AG04450 (cell line): ENCODE measurements around the gene PGBD2. TPM values are rescaled to one million over a fixed set of nuclear protein-coding genes. Genes with fewer than 3 reads are reported as not detected.
A peak's percentile ranks its signal among the peaks of the same experiment; 100 is the strongest.

Experiments used
- CTCF ChIA-PET: fragments of 300-600, 350-600 bp; formaldehyde crosslinking; extraction: SDS; loops from one replicate; lab custom pipeline; 2022; ENCODE audit warnings: antibody characterized with exemption, inconsistent platforms; lab: Charles Lee
- POLR2A ChIA-PET: fragments of 350-600 bp; formaldehyde crosslinking; extraction: SDS; loops from one replicate; lab custom pipeline; 2021; ENCODE audit warnings: antibody characterized with exemption, inconsistent platforms; lab: Yijun Ruan, JAX
- DNase-seq: peaks from one replicate; pipeline ENCODE4 v3.0.0-alpha.2; 2011; ENCODE audit warnings: low read depth, low spot score
- H3K27ac ChIP-seq: one replicate; pipeline ENCODE4 v1.5.1; 2012; ENCODE audit warnings: low read depth, low read length, control low read depth
- H3K27me3 ChIP-seq: one replicate; pipeline ENCODE4 v1.6.0; 2012; ENCODE audit warnings: low read length; ENCODE audit not compliant: control insufficient read depth, insufficient read depth
- H3K4me3 ChIP-seq: 2 replicates; pipeline ENCODE4 v1.5.1; 2011; ENCODE audit warnings: mild to moderate bottlenecking, low read depth, low read length, control low read depth
- H3K9me3 ChIP-seq: 2 replicates; pipeline ENCODE4 v1.5.1; 2012; ENCODE audit warnings: low read length; ENCODE audit not compliant: control insufficient read depth, insufficient read depth
- polyA plus RNA-seq: library from polyadenylated mRNA; depleted of rRNA; stranded (reverse); fragments of >200 nt; gene quantifications from 2 replicates; pipeline ENCODE4 v1.2.3, GENCODE V29; 2011
- TF ChIP-seq, protein P1 (sequence below): IDR thresholded peaks from 2 replicates; pipeline ENCODE4 v1.5.1; 2011; ENCODE audit warnings: low read depth, low read length, control low read depth, inconsistent platforms

Gene PGBD2
- polyA plus RNA-seq, 1 experiment = 6.7 TPM

DNA sequence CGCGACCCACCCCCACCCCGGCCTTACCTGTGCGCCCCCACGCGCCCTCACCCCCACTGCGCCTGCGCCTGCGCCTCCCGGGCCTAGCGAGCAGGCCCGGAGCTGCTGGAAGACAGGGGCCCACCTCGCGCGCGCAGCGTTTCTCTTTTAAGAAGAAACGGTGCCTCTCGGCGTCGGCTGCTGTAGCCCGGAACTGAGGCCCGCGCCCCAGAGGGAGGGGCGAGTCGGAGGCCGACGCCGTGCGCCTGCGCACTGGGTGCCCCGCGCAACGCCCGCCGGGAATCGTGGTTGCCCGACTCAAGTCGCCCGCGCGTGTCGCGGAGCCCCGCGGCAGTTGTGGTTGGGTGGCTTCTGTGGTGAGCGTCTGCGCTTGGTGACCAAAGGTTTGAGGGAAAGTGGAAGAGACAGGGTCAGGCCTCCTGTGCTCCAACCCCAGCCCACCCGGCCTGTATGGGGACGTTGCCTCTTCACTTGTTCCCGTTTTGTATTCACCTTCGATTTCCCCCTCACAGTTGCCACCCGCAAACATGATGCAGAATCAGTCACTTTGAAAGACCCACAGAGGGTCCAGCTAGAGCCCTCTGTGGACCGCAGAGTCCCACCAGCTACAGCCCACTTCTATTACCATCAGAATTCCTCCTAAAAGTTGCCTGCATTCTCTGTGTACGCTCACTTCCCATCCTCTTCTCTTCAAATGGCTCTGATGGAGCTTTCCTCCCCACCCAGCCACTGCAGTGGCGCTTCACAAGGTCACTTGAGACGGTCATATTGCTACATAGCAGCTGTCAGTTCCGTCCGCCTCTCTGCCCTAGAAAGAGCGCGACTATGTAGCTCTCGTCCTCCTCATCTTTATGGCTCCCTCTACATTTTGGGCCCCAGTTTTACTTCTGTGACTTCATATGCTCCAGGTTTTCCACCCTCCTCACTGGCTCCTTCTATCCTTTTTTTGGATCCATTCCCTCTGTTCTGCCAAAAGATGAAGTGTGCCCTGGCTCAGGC lies 46.8 kb upstream of the PGBD2 start, which contains the start of gene ZNF692:
TSS of gene ZNF692 (minus strand) at position 195 of the 999 bp plus-strand sequence. CDS start 776 bp downstream, outside the sequence.
- ChIA-PET CTCF (interaction anchor here (0.6 to 3.5 kb wide), 6 partner anchors 12 to 49 kb away, joined by 3 to 15 read pairs (median 4); no protein-coding TSS in a partner anchor), POLR2A (interaction anchor here (0.7 to 2.5 kb wide), 6 partner anchors 14 to 67 kb away, joined by 3 to 8 read pairs (median 6); partner anchors contain the start of gene ZNF672)
- DNase-seq = peak; percentile 88

DNA sequence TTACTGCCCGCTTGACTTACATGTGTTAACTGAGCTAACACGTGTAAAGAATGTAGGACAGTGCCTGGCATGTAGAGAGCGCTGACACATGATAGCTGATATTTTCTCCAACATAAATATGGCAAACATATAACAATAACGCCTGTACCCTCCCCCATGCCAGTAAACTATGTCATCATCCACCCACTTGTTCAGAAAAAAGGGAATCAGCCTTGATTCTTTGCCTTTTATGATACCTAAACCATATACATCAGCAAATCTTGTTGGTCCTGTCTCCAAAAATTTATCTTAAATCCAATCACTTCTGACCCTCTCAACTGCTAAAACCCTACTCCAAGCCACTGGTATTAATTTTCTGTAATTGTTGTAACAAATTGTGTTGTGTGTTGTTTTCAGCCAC lies 46.0 kb upstream of the PGBD2 start:
- H3K27me3 ChIP-seq = no peaks in the 10 kb centered on the region
- POLR2A ChIA-PET = interaction anchor here (1.5 to 2.5 kb wide), 2 partner anchors 13 to 22 kb away, joined by 6 to 8 read pairs; partner anchors contain the start of gene ZNF672
- CTCF ChIA-PET = interaction anchor here (1.6 to 3.5 kb wide), 2 partner anchors 13 to 18 kb away, joined by 3 to 15 read pairs; no protein-coding TSS in a partner anchor
- H3K4me3 ChIP-seq = no peak overlapping the region
- DNase-seq = no peak
- no peak overlapping the region for H3K27ac ChIP-seq
- TF ChIP-seq, protein P1, sequence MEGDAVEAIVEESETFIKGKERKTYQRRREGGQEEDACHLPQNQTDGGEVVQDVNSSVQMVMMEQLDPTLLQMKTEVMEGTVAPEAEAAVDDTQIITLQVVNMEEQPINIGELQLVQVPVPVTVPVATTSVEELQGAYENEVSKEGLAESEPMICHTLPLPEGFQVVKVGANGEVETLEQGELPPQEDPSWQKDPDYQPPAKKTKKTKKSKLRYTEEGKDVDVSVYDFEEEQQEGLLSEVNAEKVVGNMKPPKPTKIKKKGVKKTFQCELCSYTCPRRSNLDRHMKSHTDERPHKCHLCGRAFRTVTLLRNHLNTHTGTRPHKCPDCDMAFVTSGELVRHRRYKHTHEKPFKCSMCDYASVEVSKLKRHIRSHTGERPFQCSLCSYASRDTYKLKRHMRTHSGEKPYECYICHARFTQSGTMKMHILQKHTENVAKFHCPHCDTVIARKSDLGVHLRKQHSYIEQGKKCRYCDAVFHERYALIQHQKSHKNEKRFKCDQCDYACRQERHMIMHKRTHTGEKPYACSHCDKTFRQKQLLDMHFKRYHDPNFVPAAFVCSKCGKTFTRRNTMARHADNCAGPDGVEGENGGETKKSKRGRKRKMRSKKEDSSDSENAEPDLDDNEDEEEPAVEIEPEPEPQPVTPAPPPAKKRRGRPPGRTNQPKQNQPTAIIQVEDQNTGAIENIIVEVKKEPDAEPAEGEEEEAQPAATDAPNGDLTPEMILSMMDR = no peak
- no peaks in the 10 kb centered on the region for H3K9me3 ChIP-seq

More for the DNA sequence above, 46.8 kb upstream of the PGBD2 start, which contains the start of gene ZNF692:
- no peaks in the 10 kb centered on the region for H3K27me3 ChIP-seq
- H3K4me3 ChIP-seq = peak within 1 kb of the TSS; percentile 82
- H3K27ac ChIP-seq = peak within 1 kb of the TSS; percentile 65
- TF ChIP-seq, protein P1 = no peak
- H3K9me3 ChIP-seq = no peaks in the 10 kb centered on the region

DNA sequence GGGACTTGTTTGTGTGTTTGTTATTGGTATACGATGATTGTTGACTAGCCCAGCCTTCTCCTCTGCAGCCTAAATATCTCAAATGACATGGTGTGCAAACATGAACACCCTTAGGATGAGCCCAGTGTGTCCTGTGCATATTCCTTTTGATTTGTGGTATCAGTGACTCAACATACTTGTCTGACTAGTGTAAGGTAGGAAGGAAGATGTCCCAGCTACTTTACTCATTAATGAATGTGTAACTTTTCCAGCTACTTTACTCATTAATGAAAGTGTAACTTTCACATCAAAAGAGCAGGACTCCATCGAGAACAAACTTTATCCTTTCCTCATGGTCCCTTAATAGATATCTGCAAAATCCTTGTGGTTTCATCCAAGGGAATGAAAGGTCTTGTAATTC lies 44.4 kb upstream of the PGBD2 start:
- no peak overlapping the region for H3K4me3 ChIP-seq
- DNase-seq = no peak
- no peak overlapping the region for H3K27ac ChIP-seq
- no peaks in the 10 kb centered on the region for H3K9me3 ChIP-seq
- POLR2A ChIA-PET = interaction anchor here (1.0 kb wide), 1 partner anchor 24 kb away, joined by 5 read pairs; the partner anchor contains the start of gene ZNF672
- no peaks in the 10 kb centered on the region for H3K27me3 ChIP-seq
- TF ChIP-seq, protein P1 = no peak
- CTCF ChIA-PET = no interaction called here

- Histone ChIP-seq H3K27ac (no peak overlapping the region), H3K9me3 (no peaks in the 10 kb centered on the region; the same call in 1 of the 2 replicates), H3K4me3 (peak overlapping the region; percentile 75), H3K27me3 (no peaks in the 10 kb centered on the region)
- ChIA-PET POLR2A (no interaction called here), CTCF (no interaction called here)
- TF ChIP-seq, protein P1 = no peak
- DNase-seq = no peak
These were observed 43.4 kb upstream of the PGBD2 start for GRCh38 chr1:248862695-248862997.
